Glutamatergic neuron (in vitro differentiated cells): Measurements from ENCODE around the gene MAT2B. TPM values are rescaled to one million over a fixed set of nuclear protein-coding genes. Genes with fewer than 3 reads are reported as not detected.
"Not testable (repeated sequence)": the region's sequence is repeated elsewhere in the genome, so short reads cannot be mapped to it uniquely, and the experiment has no call there.

Experiments used
- DNase-seq: peaks from one replicate; pipeline ENCODE4 v3.0.0; 2022
- H3K27ac Mint-ChIP-seq: one replicate; pipeline ENCODE4 v1.8.0; 2020; ENCODE audit warnings: mild to moderate bottlenecking, mixed read lengths, inconsistent platforms; ENCODE audit not compliant: unreplicated experiment
- H3K27me3 Mint-ChIP-seq: one replicate; pipeline ENCODE4 v1.8.0; 2020; ENCODE audit warnings: mild to moderate bottlenecking, moderate library complexity, mixed read lengths, inconsistent platforms; ENCODE audit not compliant: unreplicated experiment
- H3K36me3 Mint-ChIP-seq: one replicate; pipeline ENCODE4 v1.8.0; 2020; ENCODE audit warnings: mild to moderate bottlenecking, mixed read lengths, inconsistent platforms; ENCODE audit not compliant: unreplicated experiment
- H3K4me1 Mint-ChIP-seq: one replicate; pipeline ENCODE4 v1.8.0; 2020; ENCODE audit warnings: mild to moderate bottlenecking, low read depth, mixed read lengths, inconsistent platforms; ENCODE audit not compliant: unreplicated experiment
- H3K4me3 Mint-ChIP-seq: one replicate; pipeline ENCODE4 v1.8.0; 2020; ENCODE audit warnings: mild to moderate bottlenecking, mixed read lengths, inconsistent platforms; ENCODE audit not compliant: unreplicated experiment
- H3K9me3 Mint-ChIP-seq: one replicate; pipeline ENCODE4 v1.8.0; 2020; ENCODE audit warnings: mild to moderate bottlenecking, moderate library complexity, mixed read lengths, inconsistent platforms; ENCODE audit not compliant: unreplicated experiment
- CTCF ChIP-seq: fragments of 200-600 bp; sonication (generic); IDR thresholded peaks from one replicate; pipeline ENCODE4 v1.5.0; 2021; ENCODE audit not compliant: partially characterized antibody, unreplicated experiment
- total RNA-seq: library from RNA; stranded (reverse); fragmentation: NEBNext Ultra II Directional; extraction: Animal tissue kit (Norgen Biotek cat#: 25700); gene quantifications from one replicate; pipeline ENCODE4 v1.2.1, GENCODE V29; 2021; ENCODE audit not compliant: unreplicated experiment

Gene MAT2B
- total RNA-seq, 1 donor from 2014 or later = 23.1 TPM

GRCh38 chr5:163534492-163535094, 29.2 kb downstream of the MAT2B start:
- Mint-ChIP-seq H3K27ac (no peak overlapping the region), H3K4me1 (peaks cover 3% of the 10 kb centered on the region), H3K36me3 (no peaks in the 10 kb centered on the region), H3K4me3 (no peak overlapping the region), H3K9me3 (no peaks in the 10 kb centered on the region), H3K27me3 (no peaks in the 10 kb centered on the region)
- DNase-seq = no peak
- TF ChIP-seq CTCF = no peak

GRCh38 chr5:163535290-163535689, 29.9 kb downstream of the MAT2B start:
- Mint-ChIP-seq H3K4me3 (no peak overlapping the region), H3K36me3 (no peaks in the 10 kb centered on the region), H3K9me3 (no peaks in the 10 kb centered on the region), H3K27ac (no peak overlapping the region), H3K27me3 (no peaks in the 10 kb centered on the region), H3K4me1 (peaks cover 3% of the 10 kb centered on the region)
- DNase-seq = no peak
- no peak for TF ChIP-seq CTCF

GRCh38 chr5:163536442-163536841, 31.0 kb downstream of the MAT2B start:
- H3K27ac Mint-ChIP-seq, H3K27me3 Mint-ChIP-seq, H3K36me3 Mint-ChIP-seq, H3K4me1 Mint-ChIP-seq, DNase-seq, H3K4me3 Mint-ChIP-seq, H3K9me3 Mint-ChIP-seq: not testable (repeated sequence)

- no peak for TF ChIP-seq CTCF
- H3K27ac Mint-ChIP-seq = no peak overlapping the region
- H3K27me3 Mint-ChIP-seq = no peaks in the 10 kb centered on the region
- no peak overlapping the region for H3K4me3 Mint-ChIP-seq
- H3K4me1 Mint-ChIP-seq = peaks cover 5% of the 10 kb centered on the region
- DNase-seq = no peak
- H3K9me3 Mint-ChIP-seq = no peaks in the 10 kb centered on the region
- H3K36me3 Mint-ChIP-seq = no peaks in the 10 kb centered on the region
Observed at GRCh38 chr5:163540696-163541095, 35.3 kb downstream of the MAT2B start.

- no peaks in the 10 kb centered on the region for H3K9me3 Mint-ChIP-seq
- no peak for TF ChIP-seq CTCF
- H3K27me3 Mint-ChIP-seq = peaks cover 2% of the 10 kb centered on the region
- peaks cover 5% of the 10 kb centered on the region for H3K4me1 Mint-ChIP-seq
- no peak overlapping the region for H3K27ac Mint-ChIP-seq
- DNase-seq = no peak
- no peak overlapping the region for H3K4me3 Mint-ChIP-seq
- peaks cover 4% of the 10 kb centered on the region for H3K36me3 Mint-ChIP-seq
Observed at GRCh38 chr5:163542771-163543170, 37.4 kb downstream of the MAT2B start.
